Measurements from ENCODE around the gene CHAMP1.

DNA sequence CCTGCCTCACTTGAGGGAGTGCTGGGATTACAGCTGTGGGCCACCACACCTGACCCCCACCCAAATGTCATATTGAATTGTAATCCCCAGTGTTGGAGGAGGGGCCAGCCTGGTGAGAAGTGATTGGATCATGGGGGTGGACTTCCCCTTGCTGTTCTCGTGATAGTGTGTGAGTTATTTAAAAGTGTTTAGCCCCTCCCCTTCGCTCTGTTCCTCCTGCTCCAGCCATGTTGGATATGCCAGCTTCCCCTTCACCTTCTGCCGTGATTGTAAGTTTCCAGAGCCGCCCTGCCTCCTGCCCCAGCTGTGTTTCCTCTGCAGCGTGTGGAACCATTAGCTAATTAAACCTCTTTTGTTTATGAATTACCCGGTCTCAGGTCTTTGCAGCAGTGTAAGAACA is 13.7 kb downstream of the CHAMP1 start:
- TF ChIP-seq, protein P1, sequence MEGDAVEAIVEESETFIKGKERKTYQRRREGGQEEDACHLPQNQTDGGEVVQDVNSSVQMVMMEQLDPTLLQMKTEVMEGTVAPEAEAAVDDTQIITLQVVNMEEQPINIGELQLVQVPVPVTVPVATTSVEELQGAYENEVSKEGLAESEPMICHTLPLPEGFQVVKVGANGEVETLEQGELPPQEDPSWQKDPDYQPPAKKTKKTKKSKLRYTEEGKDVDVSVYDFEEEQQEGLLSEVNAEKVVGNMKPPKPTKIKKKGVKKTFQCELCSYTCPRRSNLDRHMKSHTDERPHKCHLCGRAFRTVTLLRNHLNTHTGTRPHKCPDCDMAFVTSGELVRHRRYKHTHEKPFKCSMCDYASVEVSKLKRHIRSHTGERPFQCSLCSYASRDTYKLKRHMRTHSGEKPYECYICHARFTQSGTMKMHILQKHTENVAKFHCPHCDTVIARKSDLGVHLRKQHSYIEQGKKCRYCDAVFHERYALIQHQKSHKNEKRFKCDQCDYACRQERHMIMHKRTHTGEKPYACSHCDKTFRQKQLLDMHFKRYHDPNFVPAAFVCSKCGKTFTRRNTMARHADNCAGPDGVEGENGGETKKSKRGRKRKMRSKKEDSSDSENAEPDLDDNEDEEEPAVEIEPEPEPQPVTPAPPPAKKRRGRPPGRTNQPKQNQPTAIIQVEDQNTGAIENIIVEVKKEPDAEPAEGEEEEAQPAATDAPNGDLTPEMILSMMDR (IDR thresholded peaks at IDR 0.05), result no peak
- TF ChIP-seq POLR2A (IDR thresholded peaks at IDR 0.05), result no peak
